ENCODE data around the gene HS3ST5.

DNA sequence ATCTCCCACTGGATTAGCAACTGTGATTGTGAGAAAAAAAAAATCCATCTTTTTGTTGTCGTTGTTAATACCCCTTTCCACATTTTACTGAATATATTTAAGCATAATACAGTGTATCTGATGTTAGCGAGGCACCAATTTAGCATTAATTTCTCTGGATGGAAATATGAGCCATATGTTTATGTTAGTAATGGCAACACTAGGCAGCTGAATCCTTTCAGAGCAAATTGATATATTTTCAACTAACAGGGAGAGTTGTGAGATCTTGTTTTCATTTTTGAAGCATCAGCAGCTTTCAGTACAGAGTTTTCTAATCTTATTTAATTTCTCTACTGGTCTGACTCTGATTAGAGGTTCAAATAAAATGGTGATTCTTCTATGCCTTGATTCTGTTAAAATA is 287.1 kb downstream of the HS3ST5 start:
- TF ChIP-seq, protein P1, sequence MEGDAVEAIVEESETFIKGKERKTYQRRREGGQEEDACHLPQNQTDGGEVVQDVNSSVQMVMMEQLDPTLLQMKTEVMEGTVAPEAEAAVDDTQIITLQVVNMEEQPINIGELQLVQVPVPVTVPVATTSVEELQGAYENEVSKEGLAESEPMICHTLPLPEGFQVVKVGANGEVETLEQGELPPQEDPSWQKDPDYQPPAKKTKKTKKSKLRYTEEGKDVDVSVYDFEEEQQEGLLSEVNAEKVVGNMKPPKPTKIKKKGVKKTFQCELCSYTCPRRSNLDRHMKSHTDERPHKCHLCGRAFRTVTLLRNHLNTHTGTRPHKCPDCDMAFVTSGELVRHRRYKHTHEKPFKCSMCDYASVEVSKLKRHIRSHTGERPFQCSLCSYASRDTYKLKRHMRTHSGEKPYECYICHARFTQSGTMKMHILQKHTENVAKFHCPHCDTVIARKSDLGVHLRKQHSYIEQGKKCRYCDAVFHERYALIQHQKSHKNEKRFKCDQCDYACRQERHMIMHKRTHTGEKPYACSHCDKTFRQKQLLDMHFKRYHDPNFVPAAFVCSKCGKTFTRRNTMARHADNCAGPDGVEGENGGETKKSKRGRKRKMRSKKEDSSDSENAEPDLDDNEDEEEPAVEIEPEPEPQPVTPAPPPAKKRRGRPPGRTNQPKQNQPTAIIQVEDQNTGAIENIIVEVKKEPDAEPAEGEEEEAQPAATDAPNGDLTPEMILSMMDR (IDR thresholded peaks at IDR 0.05), result no peak
- no peak for TF ChIP-seq POLR2A (IDR thresholded peaks at IDR 0.05)
